HG02970 (cell line): ENCODE data around the gene CENPL.
"Not testable (repeated sequence)": the region's sequence is repeated elsewhere in the genome, so short reads cannot be mapped to it uniquely, and the experiment has no call there.

Source experiments
- ATAC-seq: cut with Tn5 transposase; IDR thresholded peaks from one replicate; pipeline ENCODE4 v1.9.1; 2021; ENCODE audit warnings: mild to moderate bottlenecking, moderate library complexity, moderate number of reproducible peaks; ENCODE audit not compliant: unreplicated experiment, low FRiP score

The CENPL gene

DNA sequence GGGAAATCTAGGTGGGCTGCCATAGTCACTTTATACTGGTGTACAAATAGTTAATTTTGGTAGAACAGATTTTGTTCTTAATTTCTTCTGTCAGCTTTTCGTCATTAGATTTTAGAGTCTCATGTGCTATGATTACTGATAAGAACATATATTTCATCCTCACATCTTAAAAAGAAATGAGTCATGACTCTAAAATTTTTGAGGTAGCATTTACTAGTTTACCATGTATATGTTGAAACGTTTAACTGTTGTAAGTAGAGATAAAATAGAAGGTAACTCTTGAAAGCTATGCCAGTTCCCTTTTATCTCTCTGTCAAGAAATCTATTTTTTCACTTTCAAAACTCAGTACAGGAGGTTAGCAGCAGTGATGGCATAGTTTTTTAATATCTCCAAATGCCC, 56.5 kb downstream of the CENPL start:
- no peak for ATAC-seq

DNA sequence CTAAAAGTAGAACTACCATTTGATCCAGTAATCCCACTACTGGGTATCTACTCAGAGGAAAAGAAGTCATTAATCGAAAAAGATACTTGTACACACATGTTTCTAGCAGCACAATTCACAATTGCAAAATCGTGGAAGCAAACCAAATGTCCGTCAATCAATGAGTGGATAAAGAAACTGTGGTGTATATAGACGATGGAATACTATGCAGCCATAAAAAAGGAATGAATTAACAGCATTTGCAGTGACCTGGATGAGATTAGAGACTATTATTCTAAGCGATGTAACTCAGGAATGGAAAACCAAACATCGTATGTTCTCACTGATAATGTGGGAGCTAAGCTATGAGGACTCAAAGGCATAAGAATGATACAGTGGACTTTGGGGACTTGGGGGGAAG, 60.4 kb downstream of the CENPL start:
- not testable (repeated sequence) for ATAC-seq

DNA sequence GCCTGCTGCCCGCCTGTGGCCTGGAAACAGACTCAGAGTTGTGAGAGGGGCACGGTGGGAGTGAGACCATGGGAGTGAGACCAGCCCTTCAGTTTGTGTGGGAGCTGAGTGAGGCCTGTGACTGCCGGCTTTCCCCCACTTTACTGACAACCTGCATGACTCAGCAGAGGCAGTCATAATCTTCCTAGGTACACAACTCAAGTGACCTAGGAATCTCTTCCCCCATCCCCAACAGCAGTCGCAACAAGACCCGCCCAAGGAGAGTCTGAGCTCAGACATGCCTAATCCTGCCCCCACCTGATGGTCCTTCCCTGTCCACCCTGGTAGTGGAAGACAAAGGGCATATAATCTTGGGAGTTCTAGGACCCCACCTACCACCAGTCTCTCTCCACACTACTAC, 65.7 kb downstream of the CENPL start:
- ATAC-seq = no peak

DNA sequence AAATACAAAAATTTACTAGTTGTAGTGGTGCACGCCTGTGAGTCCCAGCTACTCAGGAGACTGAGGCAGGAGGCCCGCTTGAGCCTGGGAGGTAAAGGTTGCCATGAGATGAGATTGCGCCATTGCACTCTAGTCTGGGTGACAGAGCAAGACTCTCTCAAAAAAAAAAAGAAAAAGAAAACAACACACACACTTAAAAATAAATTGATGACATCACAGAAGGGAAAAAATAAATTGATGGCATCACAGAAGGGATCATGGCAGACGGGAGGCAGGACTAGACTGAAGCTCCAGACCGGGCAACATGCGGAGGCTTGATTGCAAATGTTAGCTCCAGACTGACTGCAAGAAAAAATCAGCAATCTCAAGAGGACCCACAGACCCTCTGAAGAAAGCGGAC, 66.6 kb downstream of the CENPL start:
- ATAC-seq = no peak

DNA sequence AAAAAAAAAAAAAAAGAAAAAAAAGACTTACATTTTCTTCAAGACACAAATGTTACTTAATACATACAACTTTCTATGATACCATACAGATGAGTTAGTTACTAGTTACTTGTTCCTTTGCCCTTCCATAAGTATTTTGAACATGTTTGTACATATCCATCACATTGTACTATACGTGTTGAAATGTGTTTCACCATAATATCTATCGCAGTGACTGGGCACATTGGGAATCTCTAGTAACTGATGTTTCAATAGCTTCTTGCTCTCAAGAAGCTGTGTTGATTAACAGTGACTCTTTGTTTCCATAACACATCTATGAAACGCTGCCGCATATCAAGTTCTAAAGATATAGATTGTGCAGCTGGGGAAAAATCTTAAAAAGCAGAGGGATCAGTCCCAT, 67.0 kb downstream of the CENPL start:
- no peak for ATAC-seq

GRCh38 chr1:173753830-173754229, 70.9 kb downstream of the CENPL start:
- no peak for ATAC-seq
